A549 (cell line): ENCODE results near the gene TIAM2. TPM values are rescaled to one million over a fixed set of nuclear protein-coding genes. Genes with fewer than 3 reads are reported as not detected.

Experiments used
- ATAC-seq, 2 experiments: fragments of 200-7000 bp in 1 of 2; fragments of >200 bp in 1 of 2; cut with Nextera tagmentation in 1 of 2; cut with Tn5 transposase in 1 of 2; 3 replicates each; pipeline versions ENCODE4 v1.8.0 to v1.9.1; 2018 to 2020; ENCODE audit warnings: mild to moderate bottlenecking in 1 of 2, moderate library complexity in 1 of 2
- CTCF ChIA-PET: fragments of 300-600 bp; sonication (Branson Sonifier 250); formaldehyde crosslinking; extraction: SDS; loops from one replicate; lab custom pipeline; 2021; ENCODE audit warnings: antibody characterized with exemption, inconsistent platforms; lab: Yijun Ruan, JAX
- POLR2A ChIA-PET: fragments of 350-600 bp; formaldehyde crosslinking; extraction: SDS; loops from one replicate; lab custom pipeline; 2021; ENCODE audit warnings: antibody characterized with exemption, inconsistent platforms; lab: Yijun Ruan, JAX
- DNase-seq, 2 experiments: peaks; one replicate each; pipeline versions ENCODE4 v3.0.0 to v3.0.0-alpha.2; 2011 to 2016; ENCODE audit warnings: low read depth in 1 of 2, low spot score in 1 of 2
- FAIRE-seq: peaks from 2 replicates; lab custom pipeline; 2011; peaks lifted over from hg19 to GRCh38; lab: Jason Lieb, UNC
- H3K27ac ChIP-seq, 2 experiments: fragments of >200 bp; sonication (Bioruptor Twin); formaldehyde crosslinking; 3 replicates each; pipeline ENCODE4 v1.5.1; 2016 to 2017
- H3K4me1 ChIP-seq: fragments of >200 bp; sonication (Bioruptor Twin); formaldehyde crosslinking; 3 replicates; pipeline ENCODE4 v1.6.1; 2016
- H3K4me2 ChIP-seq: fragments of >200 bp; sonication (Bioruptor Twin); formaldehyde crosslinking; 3 replicates; pipeline ENCODE4 v1.6.1; 2016
- H3K4me3 ChIP-seq: fragments of >200 bp; sonication (Bioruptor Twin); formaldehyde crosslinking; 3 replicates; pipeline ENCODE4 v1.5.1; 2016
- H3K9me3 ChIP-seq: fragments of >200 bp; sonication (Bioruptor Twin); formaldehyde crosslinking; 3 replicates; pipeline ENCODE4 v1.6.1; 2016
- BHLHE40 ChIP-seq: IDR thresholded peaks from 2 replicates; pipeline ENCODE4 v1.6.1; 2012; ENCODE audit warnings: low read depth, low read length, inconsistent platforms
- CBX8 ChIP-seq: fragments of 200-600 bp; sonication (generic); IDR thresholded peaks from 2 replicates; pipeline ENCODE4 v1.6.1; 2016
- CEBPB ChIP-seq, 2 experiments: fragments of >200 bp in 1 of 2; sonication (Bioruptor Twin) in 1 of 2; formaldehyde crosslinking in 1 of 2; IDR thresholded peaks; 2 replicates each; pipeline ENCODE4 v1.6.1; 2012 to 2016
- CHD2 ChIP-seq: fragments of 150-350 bp; IDR thresholded peaks from 2 replicates; pipeline ENCODE4 v1.6.1; 2014; ENCODE audit warnings: low read length; ENCODE audit not compliant: partially characterized antibody
- EHMT2 ChIP-seq: fragments of 200-600 bp; sonication (generic); IDR thresholded peaks from 2 replicates; pipeline ENCODE4 v1.6.1; 2016; ENCODE audit warnings: antibody characterized with exemption, low read depth, mild to moderate bottlenecking, moderate library complexity
- ELK1 ChIP-seq: fragments of 150-350 bp; IDR thresholded peaks from 2 replicates; pipeline ENCODE4 v1.6.1; 2014; ENCODE audit warnings: low read depth, mild to moderate bottlenecking, low read length
- EP300 ChIP-seq, 2 experiments: fragments of >200 bp; sonication (Bioruptor Twin); formaldehyde crosslinking; IDR thresholded peaks; 2 replicates in 1 of 2; 3 replicates in 1 of 2; pipeline ENCODE4 v1.6.1; 2016 to 2017
- GATA3 ChIP-seq: IDR thresholded peaks from 2 replicates; pipeline ENCODE4 v1.6.1; 2012; ENCODE audit warnings: borderline replicate concordance
- KDM1A ChIP-seq: fragments of 200-600 bp; sonication (generic); IDR thresholded peaks from 2 replicates; pipeline ENCODE4 v1.6.1; 2016; ENCODE audit warnings: low read depth, mild to moderate bottlenecking
- KDM5A ChIP-seq: fragments of 200-600 bp; sonication (generic); IDR thresholded peaks from 2 replicates; pipeline ENCODE4 v1.6.1; 2016; ENCODE audit warnings: antibody characterized with exemption, mild to moderate bottlenecking
- MAZ ChIP-seq: fragments of 150-350 bp; IDR thresholded peaks from 2 replicates; pipeline ENCODE4 v1.6.1; 2014; ENCODE audit warnings: antibody characterized with exemption, low read depth, low read length, borderline replicate concordance
- NFE2L2 ChIP-seq: fragments of 150-350 bp; conservative IDR thresholded peaks from 2 replicates; pipeline ENCODE4 v1.6.1; 2014; ENCODE audit warnings: low read length
- NPAS2 ChIP-seq: fragments of 250-450 bp; sonication (Bioruptor Pico); IDR thresholded peaks from 2 replicates; pipeline ENCODE4 v1.8.0; 2022; ENCODE audit warnings: mild to moderate bottlenecking, moderate library complexity, borderline replicate concordance
- RCOR1 ChIP-seq: fragments of 150-350 bp; IDR thresholded peaks from 2 replicates; pipeline ENCODE4 v1.6.1; 2014; ENCODE audit warnings: antibody characterized with exemption, low read length, low read depth
- REST ChIP-seq: fragments of 200-600 bp; sonication (generic); IDR thresholded peaks from 2 replicates; pipeline ENCODE4 v1.6.1; 2016; ENCODE audit warnings: antibody characterized with exemption, mild to moderate bottlenecking, moderate library complexity
- TFCP2L1 ChIP-seq: fragments of 250-450 bp; sonication (Bioruptor Pico); IDR thresholded peaks from 2 replicates; pipeline ENCODE4 v1.5.0; 2021; ENCODE audit warnings: mild to moderate bottlenecking
- TP53 ChIP-seq: fragments of 250-450 bp; sonication (Bioruptor Pico); IDR thresholded peaks from 2 replicates; pipeline ENCODE4 v1.5.0; 2021; ENCODE audit warnings: mild to moderate bottlenecking, moderate library complexity
- ZNF302 ChIP-seq: fragments of 250-450 bp; sonication (Bioruptor Pico); IDR thresholded peaks from 2 replicates; pipeline ENCODE4 v1.9.0; 2021; ENCODE audit warnings: inconsistent platforms, mild to moderate bottlenecking, moderate library complexity
- WGBS: methylation state at CpG from one replicate; pipeline ENCODE4 v1.1.6; 2017; ENCODE audit errors: missing lambda C conversion rate; 5-methylcytosine and 5-hydroxymethylcytosine counted together
- polyA plus RNA-seq, 4 experiments: library from polyadenylated mRNA; depleted of rRNA in 3 of 4; stranded (reverse); fragments of >200 nt; fragmentation: RNase III in 1 of 4; extraction: RNeasy Plus Mini Kit Qiagen cat#74134 plus additional on column Dnase treatment in 1 of 4; gene quantifications; 2 replicates in 3 of 4; 3 replicates in 1 of 4; pipeline ENCODE4 v1.2.3, GENCODE V29; 2011 to 2017
- TF ChIP-seq, protein P1 (sequence below): fragments of >200 bp; sonication (Bioruptor Twin); formaldehyde crosslinking; IDR thresholded peaks from 3 replicates; pipeline ENCODE4 v1.6.1; 2016
- TF ChIP-seq, protein P2 (sequence below): fragments of 250-450 bp; sonication (Bioruptor Pico); IDR thresholded peaks from 2 replicates; pipeline ENCODE4 v1.5.0; 2021; ENCODE audit warnings: mild to moderate bottlenecking, moderate library complexity, borderline replicate concordance
- TF ChIP-seq, protein P3 (sequence below): fragments of 450-650 bp; IDR thresholded peaks from 2 replicates; pipeline ENCODE4 v1.6.1; 2014; ENCODE audit warnings: antibody characterized with exemption

Gene TIAM2
- polyA plus RNA-seq, 2 of the 4 experiments (the other 2 are of a cell fraction) = 2.5 to 3.1 TPM

- TF ChIP-seq KDM5A (no peak), GATA3 (no peak), NPAS2 (CRISPR knock-in tag) (no peak), REST (no peak), BHLHE40 (no peak), MAZ (no peak), KDM1A (no peak)
- TF ChIP-seq, protein P1, sequence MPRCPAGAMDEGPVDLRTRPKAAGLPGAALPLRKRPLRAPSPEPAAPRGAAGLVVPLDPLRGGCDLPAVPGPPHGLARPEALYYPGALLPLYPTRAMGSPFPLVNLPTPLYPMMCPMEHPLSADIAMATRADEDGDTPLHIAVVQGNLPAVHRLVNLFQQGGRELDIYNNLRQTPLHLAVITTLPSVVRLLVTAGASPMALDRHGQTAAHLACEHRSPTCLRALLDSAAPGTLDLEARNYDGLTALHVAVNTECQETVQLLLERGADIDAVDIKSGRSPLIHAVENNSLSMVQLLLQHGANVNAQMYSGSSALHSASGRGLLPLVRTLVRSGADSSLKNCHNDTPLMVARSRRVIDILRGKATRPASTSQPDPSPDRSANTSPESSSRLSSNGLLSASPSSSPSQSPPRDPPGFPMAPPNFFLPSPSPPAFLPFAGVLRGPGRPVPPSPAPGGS = no peak
- TF ChIP-seq, protein P2, sequence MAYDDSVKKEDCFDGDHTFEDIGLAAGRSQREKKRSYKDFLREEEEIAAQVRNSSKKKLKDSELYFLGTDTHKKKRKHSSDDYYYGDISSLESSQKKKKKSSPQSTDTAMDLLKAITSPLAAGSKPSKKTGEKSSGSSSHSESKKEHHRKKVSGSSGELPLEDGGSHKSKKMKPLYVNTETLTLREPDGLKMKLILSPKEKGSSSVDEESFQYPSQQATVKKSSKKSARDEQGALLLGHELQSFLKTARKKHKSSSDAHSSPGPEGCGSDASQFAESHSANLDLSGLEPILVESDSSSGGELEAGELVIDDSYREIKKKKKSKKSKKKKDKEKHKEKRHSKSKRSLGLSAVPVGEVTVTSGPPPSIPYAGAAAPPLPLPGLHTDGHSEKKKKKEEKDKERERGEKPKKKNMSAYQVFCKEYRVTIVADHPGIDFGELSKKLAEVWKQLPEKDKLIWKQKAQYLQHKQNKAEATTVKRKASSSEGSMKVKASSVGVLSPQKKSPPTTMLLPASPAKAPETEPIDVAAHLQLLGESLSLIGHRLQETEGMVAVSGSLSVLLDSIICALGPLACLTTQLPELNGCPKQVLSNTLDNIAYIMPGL (CRISPR knock-in tag) = no peak
Measured at GRCh38 chr6:155177363-155177961, 182.3 kb downstream of the TIAM2 start (continued).

DNA sequence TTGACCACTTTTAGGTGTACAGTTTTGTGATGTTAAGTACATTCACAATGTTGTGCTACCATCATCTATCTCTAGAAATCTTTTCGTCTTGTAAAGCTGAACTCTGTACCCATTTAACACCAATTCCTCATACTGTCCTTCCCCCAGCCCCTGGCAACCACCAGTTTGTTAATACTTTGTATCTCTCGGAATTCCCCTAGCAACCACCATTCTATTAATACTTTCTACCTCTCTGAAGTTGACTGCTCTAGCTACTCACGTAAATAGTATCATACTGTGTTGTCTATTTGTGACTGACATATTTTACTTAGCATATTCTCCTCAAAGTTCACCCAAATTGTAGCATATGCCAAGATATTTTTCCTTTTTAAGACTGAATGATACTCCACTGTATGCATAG lies 186.4 kb downstream of the TIAM2 start:
- DNase-seq = no peak
- WGBS = 83% methylated on average over 3 of the region's 3 CpGs
- no peak for FAIRE-seq
- no peaks in the 10 kb centered on the region for H3K9me3 ChIP-seq
- ChIA-PET POLR2A (no interaction called here), CTCF (interaction anchor here (1.0 to 2.6 kb wide), 2 partner anchors 253 to 314 kb away, joined by 3 to 10 read pairs; no protein-coding TSS in a partner anchor)
- no peak overlapping the region for H3K4me2 ChIP-seq
- no peak overlapping the region for H3K27ac ChIP-seq
- H3K4me3 ChIP-seq = no peak overlapping the region
- H3K4me1 ChIP-seq = peaks cover 12% of the 10 kb centered on the region
- ATAC-seq = no peak
- TF ChIP-seq EP300 (IDR thresholded peaks at IDR 0.05) (no peak), REST (no peak), CBX8 (no peak), KDM5A (no peak), TFCP2L1 (CRISPR knock-in tag) (no peak), NFE2L2 (no peak), TP53 (CRISPR knock-in tag) (no peak), MAZ (no peak), GATA3 (no peak), KDM1A (no peak), ELK1 (no peak), RCOR1 (no peak), CEBPB (IDR thresholded peaks at IDR 0.05) (no peak), ZNF302 (CRISPR knock-in tag) (no peak), EHMT2 (no peak), CHD2 (no peak)
- TF ChIP-seq, protein P3, sequence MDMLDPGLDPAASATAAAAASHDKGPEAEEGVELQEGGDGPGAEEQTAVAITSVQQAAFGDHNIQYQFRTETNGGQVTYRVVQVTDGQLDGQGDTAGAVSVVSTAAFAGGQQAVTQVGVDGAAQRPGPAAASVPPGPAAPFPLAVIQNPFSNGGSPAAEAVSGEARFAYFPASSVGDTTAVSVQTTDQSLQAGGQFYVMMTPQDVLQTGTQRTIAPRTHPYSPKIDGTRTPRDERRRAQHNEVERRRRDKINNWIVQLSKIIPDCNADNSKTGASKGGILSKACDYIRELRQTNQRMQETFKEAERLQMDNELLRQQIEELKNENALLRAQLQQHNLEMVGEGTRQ = no peak
- TF ChIP-seq, protein P2 (CRISPR knock-in tag) = no peak
